ENCODE data around the gene TBX10. TPM values are rescaled to one million over a fixed set of nuclear protein-coding genes. Genes with fewer than 3 reads are reported as not detected.

The TBX10 gene
- total and polyA plus RNA-seq, 2 of the 8 experiments (the other 6 are each of a cell fraction or from before 2014, with no cell fraction given), result 0.09 TPM; not detected in 1

GRCh38 chr11:67664213-67664585 is 24.6 kb upstream of the TBX10 start:
- H2BK15ac ChIP-seq (ENCODE audit: low read length), result no peak overlapping the region
- H3K4me1 ChIP-seq (replicated peaks in 1 of 4; ENCODE audit: control insufficient read depth in 3 of 4, insufficient read depth in 4 of 4, low read length in 3 of 4), result no peaks in the 10 kb centered on the region
- H3K79me1 ChIP-seq (ENCODE audit: low read depth, low read length), result no peaks in the 10 kb centered on the region
- H3K4me2 ChIP-seq (ENCODE audit: insufficient read depth in 1 of 2, low read depth in 2 of 2, low read length in 2 of 2), result no peak overlapping the region
- no peaks in the 10 kb centered on the region for H3K27me3 ChIP-seq (replicated peaks in 1 of 4; ENCODE audit: control insufficient read depth in 3 of 4, extremely low read depth in 1 of 4, insufficient read depth in 3 of 4, low read length in 3 of 4)
- H3K9me3 ChIP-seq (ENCODE audit: insufficient read depth in 2 of 2, low read depth in 1 of 2, low read length in 1 of 2), result peaks cover 0 to 2% of the 10 kb centered on the region in 2 experiments; a peak in 1 of 4 replicates
- no peak overlapping the region for H3K18ac ChIP-seq (ENCODE audit: extremely low read depth, low read length)
- H4K8ac ChIP-seq (ENCODE audit: extremely low read depth, insufficient read depth, low read length), result no peak overlapping the region
- no peak overlapping the region for H4K5ac ChIP-seq (ENCODE audit: insufficient read length, low read depth, low read length)
- ChIA-PET CTCF (ENCODE audit: partially characterized antibody) (interaction anchor here (1.5 to 4.4 kb wide), 2 partner anchors 10 to 17 kb away, joined by 4 to 29 read pairs; partner anchors contain the start of gene ALDH3B2), POLR2A (ENCODE audit: partially characterized antibody) (no interaction called here)
- H3K56ac ChIP-seq (replicated peaks; ENCODE audit: insufficient read length, low read depth, low read length), result no peak overlapping the region
- H3K27ac ChIP-seq (ENCODE audit: low read depth, low read length), result no peak overlapping the region
- no peak overlapping the region for H2BK20ac ChIP-seq (ENCODE audit: low read length)
- H4K91ac ChIP-seq (replicated peaks; ENCODE audit: insufficient read length, low read length), result no peak overlapping the region
- DNase-seq (ENCODE audit: low read depth in 1 of 2, low spot score in 2 of 2), result no peak
- no peak overlapping the region for H3K4me3 ChIP-seq (ENCODE audit: extremely low read depth in 1 of 4, insufficient read depth in 2 of 4, low read depth in 3 of 4, low read length in 4 of 4)
- H3K14ac ChIP-seq (ENCODE audit: insufficient read length), result no peak overlapping the region
- no peak overlapping the region for H2BK12ac ChIP-seq (ENCODE audit: low read depth, low read length)
- no peak overlapping the region for H2BK120ac ChIP-seq (replicated peaks; ENCODE audit: low read depth, low read length)
- H3K36me3 ChIP-seq (ENCODE audit: control insufficient read depth in 2 of 4, insufficient read depth in 4 of 4, low read length in 3 of 4), result no peaks in the 10 kb centered on the region
- H2AFZ ChIP-seq (ENCODE audit: low read length), result no peak overlapping the region
- H3K23me2 ChIP-seq (ENCODE audit: low read depth, low read length), result peaks cover 8% of the 10 kb centered on the region; the same call in 1 of the 2 replicates
- no peak overlapping the region for H3K4ac ChIP-seq (replicated peaks; ENCODE audit: insufficient read length, low read depth, low read length)
- H3K79me2 ChIP-seq (ENCODE audit: control insufficient read depth in 1 of 2, insufficient read depth in 2 of 2, low read length in 2 of 2), result no peaks in the 10 kb centered on the region
- peaks cover 0 to 2% of the 10 kb centered on the region in 2 experiments for H4K20me1 ChIP-seq (replicated peaks in 1 of 2; ENCODE audit: control insufficient read depth in 1 of 2, insufficient read depth in 2 of 2, low read length in 2 of 2)
- no peak overlapping the region for H2BK5ac ChIP-seq (ENCODE audit: low read depth, low read length)
- FAIRE-seq, result no peak
- 82% methylated on average over 14 of the region's 16 CpGs; no CpG with 5 or more reads in 1 of the 2 experiments for WGBS, 2 experiments (ENCODE audit: extremely low coverage in 1 of 2, insufficient coverage in 1 of 2, insufficient read length in 1 of 2, insufficient replicate concordance in 2 of 2, low coverage in 1 of 2, low lambda C conversion rate in 2 of 2, missing lambda C conversion rate in 1 of 2)
- H3K9ac ChIP-seq (replicated peaks in 1 of 4; ENCODE audit: extremely low read depth in 1 of 4, low read depth in 3 of 4, low read length in 3 of 4), result no peak overlapping the region
- no peak for TF ChIP-seq POLR2A (IDR thresholded peaks at IDR 0.05; ENCODE audit: control extremely low read depth in 1 of 2, low read depth in 2 of 2, low read length in 2 of 2)
- no peak for TF ChIP-seq CBX8 (IDR thresholded peaks at IDR 0.05; ENCODE audit: borderline replicate concordance, low read depth, low read length)
- H3K23ac ChIP-seq (ENCODE audit: insufficient read length), result no peak overlapping the region
- H2AK5ac ChIP-seq (ENCODE audit: low read depth, low read length), result no peak overlapping the region
